ENCODE measurements around the gene STRAP.
"Not testable (repeated sequence)": the region's sequence is repeated elsewhere in the genome, so short reads cannot be mapped to it uniquely, and the experiment has no call there.

DNA sequence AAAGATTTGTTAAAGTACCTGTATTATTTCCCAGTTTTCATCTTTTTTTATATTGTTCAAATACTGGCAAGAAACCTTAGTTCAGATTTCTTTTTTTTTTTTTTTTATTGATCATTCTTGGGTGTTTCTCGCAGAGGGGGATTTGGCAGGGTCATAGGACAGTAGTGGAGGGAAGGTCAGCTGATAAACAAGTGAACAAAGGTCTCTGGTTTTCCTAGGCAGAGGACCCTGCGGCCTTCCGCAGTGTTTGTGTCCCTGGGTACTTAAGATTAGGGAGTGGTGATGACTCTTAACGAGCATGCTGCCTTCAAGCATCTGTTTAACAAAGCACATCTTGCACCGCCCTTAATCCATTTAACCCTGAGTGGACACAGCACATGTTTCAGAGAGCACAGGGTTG, 29.7 kb downstream of the STRAP start:
- not testable (repeated sequence) for TF ChIP-seq POLR2A (IDR thresholded peaks at IDR 0.05)
- TF ChIP-seq, protein P1, sequence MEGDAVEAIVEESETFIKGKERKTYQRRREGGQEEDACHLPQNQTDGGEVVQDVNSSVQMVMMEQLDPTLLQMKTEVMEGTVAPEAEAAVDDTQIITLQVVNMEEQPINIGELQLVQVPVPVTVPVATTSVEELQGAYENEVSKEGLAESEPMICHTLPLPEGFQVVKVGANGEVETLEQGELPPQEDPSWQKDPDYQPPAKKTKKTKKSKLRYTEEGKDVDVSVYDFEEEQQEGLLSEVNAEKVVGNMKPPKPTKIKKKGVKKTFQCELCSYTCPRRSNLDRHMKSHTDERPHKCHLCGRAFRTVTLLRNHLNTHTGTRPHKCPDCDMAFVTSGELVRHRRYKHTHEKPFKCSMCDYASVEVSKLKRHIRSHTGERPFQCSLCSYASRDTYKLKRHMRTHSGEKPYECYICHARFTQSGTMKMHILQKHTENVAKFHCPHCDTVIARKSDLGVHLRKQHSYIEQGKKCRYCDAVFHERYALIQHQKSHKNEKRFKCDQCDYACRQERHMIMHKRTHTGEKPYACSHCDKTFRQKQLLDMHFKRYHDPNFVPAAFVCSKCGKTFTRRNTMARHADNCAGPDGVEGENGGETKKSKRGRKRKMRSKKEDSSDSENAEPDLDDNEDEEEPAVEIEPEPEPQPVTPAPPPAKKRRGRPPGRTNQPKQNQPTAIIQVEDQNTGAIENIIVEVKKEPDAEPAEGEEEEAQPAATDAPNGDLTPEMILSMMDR (IDR thresholded peaks at IDR 0.05), result not testable (repeated sequence)
